GM12873 (cell line): ENCODE results near the gene NLGN3.

ENCODE experiments used
- TF ChIP-seq, protein P1 (sequence below): IDR thresholded peaks from 2 replicates; pipeline ENCODE4 v1.5.1; 2012; ENCODE audit warnings: low read depth, mild to moderate bottlenecking, moderate library complexity, low read length, control low read depth; ENCODE audit not compliant: insufficient read depth; ENCODE audit errors: missing control alignments

NLGN3 gene

GRCh38 chrX:71217298-71217697 lies 72.7 kb downstream of the NLGN3 start:
- TF ChIP-seq, protein P1, sequence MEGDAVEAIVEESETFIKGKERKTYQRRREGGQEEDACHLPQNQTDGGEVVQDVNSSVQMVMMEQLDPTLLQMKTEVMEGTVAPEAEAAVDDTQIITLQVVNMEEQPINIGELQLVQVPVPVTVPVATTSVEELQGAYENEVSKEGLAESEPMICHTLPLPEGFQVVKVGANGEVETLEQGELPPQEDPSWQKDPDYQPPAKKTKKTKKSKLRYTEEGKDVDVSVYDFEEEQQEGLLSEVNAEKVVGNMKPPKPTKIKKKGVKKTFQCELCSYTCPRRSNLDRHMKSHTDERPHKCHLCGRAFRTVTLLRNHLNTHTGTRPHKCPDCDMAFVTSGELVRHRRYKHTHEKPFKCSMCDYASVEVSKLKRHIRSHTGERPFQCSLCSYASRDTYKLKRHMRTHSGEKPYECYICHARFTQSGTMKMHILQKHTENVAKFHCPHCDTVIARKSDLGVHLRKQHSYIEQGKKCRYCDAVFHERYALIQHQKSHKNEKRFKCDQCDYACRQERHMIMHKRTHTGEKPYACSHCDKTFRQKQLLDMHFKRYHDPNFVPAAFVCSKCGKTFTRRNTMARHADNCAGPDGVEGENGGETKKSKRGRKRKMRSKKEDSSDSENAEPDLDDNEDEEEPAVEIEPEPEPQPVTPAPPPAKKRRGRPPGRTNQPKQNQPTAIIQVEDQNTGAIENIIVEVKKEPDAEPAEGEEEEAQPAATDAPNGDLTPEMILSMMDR: no peak
